SH-SY5Y (cell line): Measurements from ENCODE around the gene EFCAB5.

Experiments used
- GATA2 ChIP-seq: IDR thresholded peaks from 2 replicates; pipeline ENCODE4 v1.6.1; 2011; ENCODE audit warnings: mild to moderate bottlenecking, low read depth, low read length
- GATA3 ChIP-seq: IDR thresholded peaks from 2 replicates; pipeline ENCODE4 v1.6.1; 2011; ENCODE audit warnings: low read depth, mild to moderate bottlenecking, low read length, moderate library complexity

DNA sequence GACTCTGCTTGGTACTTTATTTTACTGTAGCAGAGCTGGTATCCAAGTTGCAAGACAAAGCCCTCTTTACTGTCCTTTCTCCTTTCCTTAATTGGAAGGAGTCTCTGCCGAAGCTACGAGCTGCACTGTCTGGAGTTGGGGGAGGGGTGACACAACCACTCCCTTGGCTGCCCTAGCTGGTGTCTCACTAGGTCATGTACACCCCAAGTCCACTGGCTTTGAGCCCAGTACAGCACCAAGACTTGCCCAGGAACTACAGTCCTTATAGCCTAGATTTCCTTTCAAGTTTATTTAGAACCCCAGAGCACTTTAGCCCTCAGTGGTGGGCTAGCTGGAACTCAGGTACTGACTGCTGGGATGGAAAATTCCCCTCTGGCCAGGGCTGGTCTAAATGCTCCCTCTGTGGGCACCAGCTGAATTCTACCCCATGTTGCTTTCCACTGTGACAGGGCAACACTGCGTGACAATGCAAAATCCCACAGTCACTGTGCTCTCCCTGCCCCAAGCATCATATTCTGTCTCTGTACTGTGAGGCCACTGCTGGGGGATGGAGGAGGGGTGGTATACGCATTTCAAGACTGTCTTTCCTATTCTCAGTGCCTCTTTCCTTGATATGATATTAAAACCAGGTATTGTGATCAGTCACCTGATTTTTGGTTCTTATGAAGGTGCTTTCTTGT lies 18.4 kb downstream of the EFCAB5 start:
- TF ChIP-seq GATA2: no peak
- no peak for TF ChIP-seq GATA3
